OCI-LY1 (cell line): ENCODE results near the gene GZMM.

Experiments used
- CTCF ChIP-seq: fragments of 200-600 bp; sonication (generic), shearing (Covaris generic); IDR thresholded peaks from 2 replicates; pipeline ENCODE4 v1.5.1; 2017; ENCODE audit warnings: mild to moderate bottlenecking, antibody characterized with exemption, low read length, moderate library complexity, mixed read lengths
- EZH2 ChIP-seq: fragments of 200-600 bp; sonication (generic), shearing (Covaris generic); IDR thresholded peaks from 2 replicates; pipeline ENCODE4 v1.8.0; 2017; ENCODE audit warnings: borderline replicate concordance, mixed run types, mild to moderate bottlenecking, antibody characterized with exemption, low read length, moderate library complexity, mixed read lengths

DNA sequence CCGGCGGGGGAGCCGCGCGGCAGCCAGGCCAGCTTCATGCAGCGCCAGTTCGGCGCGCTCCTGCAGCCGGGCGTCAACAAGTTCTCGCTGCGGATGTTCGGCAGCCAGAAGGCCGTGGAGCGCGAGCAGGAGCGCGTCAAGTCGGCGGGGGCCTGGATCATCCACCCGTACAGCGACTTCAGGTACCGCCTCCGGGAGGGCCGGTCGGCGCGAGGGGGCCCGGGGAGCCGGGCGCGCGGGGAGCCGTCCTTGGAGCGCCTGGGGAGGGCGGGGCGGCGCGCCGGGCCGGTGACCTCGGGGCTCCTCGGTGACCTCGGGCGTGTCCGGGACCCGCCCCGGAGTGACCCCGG lies 46.5 kb downstream of the GZMM start:
- no peak for TF ChIP-seq CTCF
- TF ChIP-seq EZH2: no peak
